ENCODE measurements around the gene IYD. TPM values are rescaled to one million over a fixed set of nuclear protein-coding genes. Genes with fewer than 3 reads are reported as not detected.

IYD gene
- total RNA-seq, 2 donors from 2014 or later = not detected

DNA sequence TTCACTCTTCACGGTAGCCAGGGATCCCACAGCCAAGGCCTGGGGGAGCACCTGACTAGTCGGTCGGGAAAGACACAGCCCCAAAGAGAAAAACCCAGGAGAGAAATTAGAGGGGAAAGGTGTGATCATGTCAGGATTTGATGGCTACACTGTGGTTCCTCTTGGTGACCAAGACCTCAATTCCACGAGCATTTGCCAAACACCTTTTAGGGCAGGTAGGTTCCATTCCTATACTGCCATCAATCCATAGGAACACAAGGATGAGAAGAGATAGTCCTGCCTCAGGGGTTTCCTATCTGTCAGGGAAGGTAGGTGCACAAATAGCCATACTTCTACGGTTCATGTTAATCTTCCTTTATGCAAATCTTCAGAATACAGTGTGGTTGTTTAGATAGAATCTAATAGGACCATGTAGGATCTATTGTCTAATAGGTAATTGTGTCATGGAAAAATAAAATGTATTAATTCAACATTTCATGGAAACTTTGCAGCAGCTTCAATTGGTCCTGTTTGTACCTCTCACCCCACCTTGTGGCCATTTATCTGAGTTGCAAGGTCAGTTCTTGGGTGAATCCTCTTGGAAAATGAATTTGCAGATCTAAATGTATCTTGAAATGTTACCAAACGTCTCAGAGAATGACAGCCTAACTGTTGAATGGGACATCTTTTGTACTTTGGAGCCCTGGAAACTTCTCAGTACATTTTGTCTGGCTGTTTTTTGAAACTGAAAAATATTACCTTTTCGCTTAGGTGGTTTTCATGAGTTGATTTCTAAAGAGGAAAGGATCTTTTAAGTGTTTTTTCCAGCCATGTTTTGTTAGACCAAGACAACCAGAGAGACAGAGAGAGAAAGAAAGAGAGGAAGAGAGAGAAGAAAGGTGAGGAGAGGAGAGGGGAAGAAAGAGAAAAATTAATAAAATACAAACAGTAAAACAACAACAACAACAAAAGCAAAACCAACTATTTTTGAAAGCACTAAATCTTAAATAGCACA is 33.7 kb upstream of the IYD start:
- ATAC-seq (no peak), DNase-seq (ENCODE audit: low spot score) (no peak)
- peaks cover 13 to 33% of the 10 kb centered on the region in 2 donors for H3K27me3 Mint-ChIP-seq
- no peak overlapping the region for H3K27ac Mint-ChIP-seq
- H3K9me3 Mint-ChIP-seq = no peaks in the 10 kb centered on the region
- H3K36me3 Mint-ChIP-seq = no peaks in the 10 kb centered on the region
- peaks cover 0 to 3% of the 10 kb centered on the region in 2 donors for H3K4me1 Mint-ChIP-seq (ENCODE audit: low read depth in 2 of 2)
- H3K4me3 Mint-ChIP-seq = no peak overlapping the region

DNA sequence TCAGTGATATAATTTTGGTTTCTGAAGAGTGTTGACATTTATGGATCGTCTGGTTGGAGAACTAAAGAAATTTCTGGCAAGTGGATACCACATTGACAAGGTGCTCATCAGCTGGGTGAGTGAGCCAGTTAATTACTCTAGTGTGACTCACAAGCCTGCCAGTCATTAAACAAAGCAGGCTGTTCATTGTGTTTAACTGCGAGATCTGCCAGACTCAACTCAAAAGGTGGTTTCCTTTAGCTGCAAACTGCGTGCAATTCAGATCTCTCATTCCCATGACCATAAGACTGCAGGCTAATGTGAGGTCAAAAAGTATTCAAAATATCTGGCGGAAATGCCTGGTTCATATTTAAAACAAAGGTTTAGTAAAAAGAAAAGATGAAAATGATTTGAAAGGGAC is 32.5 kb upstream of the IYD start:
- Mint-ChIP-seq H3K36me3 (no peaks in the 10 kb centered on the region), H3K27me3 (peaks cover 13 to 41% of the 10 kb centered on the region in 2 donors), H3K4me1 (ENCODE audit: low read depth in 2 of 2) (peaks cover 0 to 3% of the 10 kb centered on the region in 2 donors), H3K9me3 (no peaks in the 10 kb centered on the region), H3K27ac (no peak overlapping the region), H3K4me3 (no peak overlapping the region)
- ATAC-seq = peak in 1 of 2 donors; percentile 48
- DNase-seq (ENCODE audit: low spot score) = no peak

DNA sequence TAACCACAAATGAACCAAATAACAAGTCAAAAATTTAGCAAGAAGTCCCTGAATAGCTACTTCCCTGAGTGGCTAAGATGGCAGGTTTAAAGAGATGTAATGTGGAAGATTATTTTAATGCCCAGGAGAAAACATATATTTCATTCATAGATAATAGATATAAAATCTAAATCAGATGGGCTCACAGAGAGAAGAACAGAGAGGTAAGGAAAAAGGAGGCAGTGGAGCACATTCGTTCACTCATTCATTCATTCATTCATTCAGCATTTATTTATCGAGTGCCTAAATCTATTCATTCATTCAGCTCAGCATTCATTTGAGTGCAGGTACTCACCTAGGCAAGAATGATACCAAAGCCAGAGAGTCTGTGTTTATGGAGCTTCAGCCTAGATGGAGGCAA is 32.1 kb upstream of the IYD start:
- H3K4me1 Mint-ChIP-seq (ENCODE audit: low read depth in 2 of 2) = peaks cover 0 to 3% of the 10 kb centered on the region in 2 donors
- ATAC-seq (no peak), DNase-seq (ENCODE audit: low spot score) (no peak)
- no peak overlapping the region for H3K4me3 Mint-ChIP-seq
- no peak overlapping the region for H3K27ac Mint-ChIP-seq
- no peaks in the 10 kb centered on the region for H3K36me3 Mint-ChIP-seq
- peaks cover 13 to 42% of the 10 kb centered on the region in 2 donors for H3K27me3 Mint-ChIP-seq
- H3K9me3 Mint-ChIP-seq = no peaks in the 10 kb centered on the region

DNA sequence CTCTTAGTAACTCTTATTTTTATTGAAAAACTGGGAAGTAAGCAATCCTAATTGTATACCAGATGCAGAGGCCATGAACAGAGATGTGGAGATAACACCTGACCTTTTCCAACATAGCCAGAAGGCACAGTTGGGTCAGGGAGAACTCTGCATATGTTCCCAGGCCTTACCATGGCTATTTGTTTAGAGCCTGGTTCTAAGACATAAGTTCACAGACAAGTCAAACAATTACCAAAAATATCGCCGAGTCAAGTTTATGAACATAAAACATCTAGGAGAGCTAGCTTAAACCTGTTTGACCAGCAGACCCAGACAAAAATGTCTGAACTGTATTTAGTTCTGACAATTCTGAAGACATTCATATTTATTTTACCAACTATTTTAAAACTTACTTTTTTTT is 26.7 kb upstream of the IYD start:
- ATAC-seq = no peak
- no peak for DNase-seq (ENCODE audit: low spot score)
- Mint-ChIP-seq H3K4me3 (no peak overlapping the region), H3K4me1 (ENCODE audit: low read depth in 2 of 2) (no peaks in the 10 kb centered on the region), H3K27ac (no peak overlapping the region), H3K27me3 (peaks cover 5 to 9% of the 10 kb centered on the region in 2 donors), H3K9me3 (no peaks in the 10 kb centered on the region), H3K36me3 (no peaks in the 10 kb centered on the region)

DNA sequence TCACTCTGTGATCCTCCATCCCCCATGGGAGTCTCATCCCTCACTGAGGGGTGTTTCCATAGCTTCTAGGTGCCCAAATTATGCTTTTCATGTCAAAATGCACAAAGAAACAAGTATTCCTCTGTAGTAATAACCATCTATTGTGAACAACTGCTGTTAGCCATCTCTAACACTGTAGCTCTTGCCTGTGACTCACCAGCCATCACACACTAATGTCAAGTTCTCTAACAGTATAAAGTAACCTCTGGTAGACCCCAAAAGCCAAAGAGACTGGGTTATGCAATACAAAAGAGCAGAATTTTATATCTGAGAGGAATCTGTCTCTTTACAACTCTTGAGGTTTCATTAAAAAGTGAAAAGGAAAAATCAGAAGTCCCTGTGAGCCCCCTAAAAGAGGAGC is 25.4 kb upstream of the IYD start:
- ATAC-seq (no peak), DNase-seq (ENCODE audit: low spot score) (no peak)
- no peaks in the 10 kb centered on the region for H3K9me3 Mint-ChIP-seq
- peaks cover 6 to 9% of the 10 kb centered on the region in 2 donors for H3K27me3 Mint-ChIP-seq
- no peaks in the 10 kb centered on the region for H3K36me3 Mint-ChIP-seq
- H3K4me1 Mint-ChIP-seq (ENCODE audit: low read depth in 2 of 2) = no peaks in the 10 kb centered on the region
- no peak overlapping the region for H3K4me3 Mint-ChIP-seq
- no peak overlapping the region for H3K27ac Mint-ChIP-seq

DNA sequence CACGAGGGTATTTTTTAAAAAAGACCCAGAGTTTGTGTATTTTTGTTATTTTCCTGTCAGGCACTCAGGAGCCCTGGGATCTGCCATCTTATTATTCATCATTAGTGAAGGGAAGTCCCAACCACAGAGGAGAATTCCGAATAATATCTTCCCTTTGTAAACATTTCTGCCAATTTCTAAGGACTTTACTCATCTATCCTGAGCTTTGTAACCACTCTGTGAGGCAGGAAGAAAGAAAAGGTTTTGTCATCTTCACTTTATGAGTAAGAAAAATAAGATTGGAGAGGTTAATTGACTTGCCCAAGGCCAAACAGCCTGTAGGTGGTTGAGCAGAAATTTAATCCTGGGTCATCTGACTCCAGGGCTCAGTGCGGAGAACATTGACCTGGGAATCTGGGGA is 23.0 kb upstream of the IYD start:
- no peaks in the 10 kb centered on the region for H3K9me3 Mint-ChIP-seq
- H3K27me3 Mint-ChIP-seq = peaks cover 3 to 6% of the 10 kb centered on the region in 2 donors
- no peak overlapping the region for H3K27ac Mint-ChIP-seq
- no peaks in the 10 kb centered on the region for H3K4me1 Mint-ChIP-seq (ENCODE audit: low read depth in 2 of 2)
- H3K36me3 Mint-ChIP-seq = no peaks in the 10 kb centered on the region
- no peak for ATAC-seq
- DNase-seq (ENCODE audit: low spot score) = no peak
- H3K4me3 Mint-ChIP-seq = no peak overlapping the region

DNA sequence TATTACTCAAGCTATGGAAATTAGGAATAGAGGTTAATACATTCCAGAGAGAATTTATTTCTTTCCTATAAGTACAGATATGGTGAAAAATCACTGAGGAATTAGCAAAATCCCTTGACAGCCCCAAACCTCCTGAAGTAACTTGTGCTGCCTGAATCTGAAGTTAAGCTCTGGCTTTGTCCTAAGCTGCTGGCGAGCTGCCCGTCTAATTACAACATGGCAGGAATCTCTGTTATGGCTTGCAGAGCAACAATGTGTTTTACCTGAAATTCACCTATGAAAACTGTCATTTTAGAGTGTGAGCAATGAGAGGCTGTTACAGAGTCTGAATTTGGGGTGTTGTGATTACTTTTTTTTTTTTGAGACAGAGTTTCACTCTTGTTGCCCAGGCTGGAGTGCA is 22.5 kb upstream of the IYD start:
- Mint-ChIP-seq H3K4me3 (no peak overlapping the region), H3K27me3 (peaks cover 0 to 3% of the 10 kb centered on the region in 2 donors), H3K36me3 (no peaks in the 10 kb centered on the region), H3K4me1 (ENCODE audit: low read depth in 2 of 2) (no peaks in the 10 kb centered on the region), H3K9me3 (no peaks in the 10 kb centered on the region), H3K27ac (no peak overlapping the region)
- ATAC-seq (no peak), DNase-seq (ENCODE audit: low spot score) (no peak)

DNA sequence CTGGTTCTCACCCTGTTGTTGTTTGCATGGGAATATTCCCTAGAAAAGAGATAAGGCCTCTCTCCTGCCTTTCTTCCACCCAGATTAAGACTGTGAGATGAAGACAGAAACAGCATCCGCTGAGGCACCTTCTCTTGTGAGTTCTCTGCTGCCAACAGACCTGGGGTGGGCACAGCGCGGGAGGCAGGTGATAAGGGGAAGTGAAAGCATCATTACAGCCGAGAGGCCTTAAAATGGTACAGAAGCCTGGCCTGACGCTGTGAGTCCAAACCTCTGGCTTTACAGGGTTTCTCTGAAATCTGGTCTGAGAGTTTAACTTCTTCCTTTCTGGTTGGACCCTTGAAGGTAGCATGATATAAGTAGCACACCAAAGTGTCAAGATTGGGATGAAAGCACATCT is 21.0 kb upstream of the IYD start:
- no peaks in the 10 kb centered on the region for H3K4me1 Mint-ChIP-seq (ENCODE audit: low read depth in 2 of 2)
- no peak overlapping the region for H3K27ac Mint-ChIP-seq
- peaks cover 3 to 4% of the 10 kb centered on the region in 2 donors for H3K27me3 Mint-ChIP-seq
- H3K9me3 Mint-ChIP-seq = no peaks in the 10 kb centered on the region
- ATAC-seq (no peak), DNase-seq (ENCODE audit: low spot score) (no peak)
- H3K4me3 Mint-ChIP-seq = no peak overlapping the region
- H3K36me3 Mint-ChIP-seq = no peaks in the 10 kb centered on the region

DNA sequence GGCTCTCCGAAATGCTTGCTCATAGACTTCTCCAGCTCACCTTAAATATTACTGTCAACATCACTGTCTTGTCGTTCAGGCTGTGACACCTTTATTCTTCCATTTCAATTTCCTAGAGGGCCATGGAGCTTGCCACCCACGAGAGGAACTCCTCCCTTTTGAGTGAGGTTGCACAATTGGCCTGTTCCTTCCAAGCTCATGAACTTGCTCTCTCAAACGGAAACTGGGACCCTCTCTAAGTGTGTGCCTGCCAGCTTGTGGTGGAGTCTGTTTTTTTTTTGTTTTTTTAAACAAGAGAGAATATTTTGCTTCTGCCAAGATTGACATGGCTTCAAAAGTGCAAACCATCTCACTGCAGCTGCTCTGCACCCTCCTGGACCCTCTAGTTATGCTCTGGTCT is 19.3 kb upstream of the IYD start:
- peaks cover 3 to 7% of the 10 kb centered on the region in 2 donors for H3K27me3 Mint-ChIP-seq
- H3K4me1 Mint-ChIP-seq (ENCODE audit: low read depth in 2 of 2) = no peaks in the 10 kb centered on the region
- DNase-seq (ENCODE audit: low spot score) (no peak), ATAC-seq (no peak)
- no peak overlapping the region for H3K27ac Mint-ChIP-seq
- H3K36me3 Mint-ChIP-seq = no peaks in the 10 kb centered on the region
- H3K9me3 Mint-ChIP-seq = no peaks in the 10 kb centered on the region
- H3K4me3 Mint-ChIP-seq = no peak overlapping the region

DNA sequence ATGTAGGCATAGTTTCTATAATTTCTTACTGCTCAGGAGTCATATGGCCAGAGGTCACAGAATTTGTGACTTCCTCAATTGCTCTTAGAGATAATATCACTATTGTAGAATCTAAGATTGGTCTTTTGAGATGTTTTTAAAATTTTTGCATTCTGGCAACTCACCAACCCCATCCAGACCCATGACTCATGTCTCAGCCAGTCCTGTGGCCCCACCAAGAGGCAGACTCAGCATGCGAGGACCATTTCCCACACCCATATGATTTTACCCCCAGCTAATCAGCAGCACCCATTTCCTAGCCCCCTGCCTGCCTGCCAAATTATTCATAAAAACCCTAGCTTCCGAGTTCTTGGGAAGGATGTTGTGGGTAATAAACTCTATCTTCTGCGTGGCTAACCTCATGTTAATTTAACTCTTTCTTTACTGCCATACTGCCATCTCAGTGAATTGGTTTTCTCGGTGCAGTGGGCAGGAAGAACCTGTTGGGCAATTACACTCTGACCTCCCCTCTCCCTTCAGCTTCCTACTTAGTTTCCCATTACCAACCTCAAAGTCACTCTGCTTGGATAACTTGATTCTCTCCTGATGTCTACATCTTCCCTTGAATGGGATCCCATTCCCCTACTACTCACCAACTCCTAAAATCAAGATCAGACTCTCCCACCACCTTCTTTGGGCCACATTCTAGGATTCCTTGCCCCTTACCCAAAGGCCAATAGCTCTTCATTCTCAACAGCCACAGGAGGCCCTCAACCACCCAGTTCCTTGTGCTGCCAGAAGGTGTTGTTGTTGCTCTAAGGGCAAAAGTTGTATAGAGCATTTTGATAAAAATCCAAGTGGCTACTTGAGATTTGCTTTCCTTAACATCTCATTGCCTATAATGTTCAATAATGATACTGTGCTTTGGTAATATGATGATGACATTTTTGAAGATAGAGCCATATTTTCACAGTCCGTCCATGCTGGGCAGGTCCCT is 16.2 kb upstream of the IYD start:
- no peaks in the 10 kb centered on the region for H3K36me3 Mint-ChIP-seq
- no peaks in the 10 kb centered on the region for H3K4me1 Mint-ChIP-seq (ENCODE audit: low read depth in 2 of 2)
- peaks cover 2 to 7% of the 10 kb centered on the region in 2 donors for H3K27me3 Mint-ChIP-seq
- H3K4me3 Mint-ChIP-seq = no peak overlapping the region
- H3K9me3 Mint-ChIP-seq = no peaks in the 10 kb centered on the region
- H3K27ac Mint-ChIP-seq = no peak overlapping the region
- DNase-seq (ENCODE audit: low spot score) (no peak), ATAC-seq (no peak)

DNA sequence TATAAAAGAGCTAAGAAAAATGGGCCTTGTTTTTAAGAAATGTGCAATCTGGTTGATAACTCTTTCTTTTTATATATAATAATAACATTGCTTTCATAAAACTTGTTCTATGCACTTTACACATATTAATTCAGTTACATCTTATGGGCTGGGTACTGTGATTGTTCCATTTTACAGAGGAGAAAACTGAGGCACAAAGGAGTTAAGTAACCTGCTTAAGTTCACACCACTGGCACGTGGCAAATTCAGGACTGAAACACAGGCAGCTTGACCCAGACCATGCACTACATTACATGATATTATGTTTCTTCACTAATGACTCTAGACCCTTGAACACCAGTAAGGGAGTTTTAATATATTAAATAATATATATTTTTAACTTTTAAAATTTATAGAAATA is 15.4 kb upstream of the IYD start:
- ATAC-seq (no peak), DNase-seq (ENCODE audit: low spot score) (no peak)
- Mint-ChIP-seq H3K4me1 (ENCODE audit: low read depth in 2 of 2) (no peaks in the 10 kb centered on the region), H3K27me3 (peaks cover 2 to 7% of the 10 kb centered on the region in 2 donors), H3K36me3 (no peaks in the 10 kb centered on the region), H3K9me3 (no peaks in the 10 kb centered on the region), H3K27ac (no peak overlapping the region), H3K4me3 (no peak overlapping the region)

DNA sequence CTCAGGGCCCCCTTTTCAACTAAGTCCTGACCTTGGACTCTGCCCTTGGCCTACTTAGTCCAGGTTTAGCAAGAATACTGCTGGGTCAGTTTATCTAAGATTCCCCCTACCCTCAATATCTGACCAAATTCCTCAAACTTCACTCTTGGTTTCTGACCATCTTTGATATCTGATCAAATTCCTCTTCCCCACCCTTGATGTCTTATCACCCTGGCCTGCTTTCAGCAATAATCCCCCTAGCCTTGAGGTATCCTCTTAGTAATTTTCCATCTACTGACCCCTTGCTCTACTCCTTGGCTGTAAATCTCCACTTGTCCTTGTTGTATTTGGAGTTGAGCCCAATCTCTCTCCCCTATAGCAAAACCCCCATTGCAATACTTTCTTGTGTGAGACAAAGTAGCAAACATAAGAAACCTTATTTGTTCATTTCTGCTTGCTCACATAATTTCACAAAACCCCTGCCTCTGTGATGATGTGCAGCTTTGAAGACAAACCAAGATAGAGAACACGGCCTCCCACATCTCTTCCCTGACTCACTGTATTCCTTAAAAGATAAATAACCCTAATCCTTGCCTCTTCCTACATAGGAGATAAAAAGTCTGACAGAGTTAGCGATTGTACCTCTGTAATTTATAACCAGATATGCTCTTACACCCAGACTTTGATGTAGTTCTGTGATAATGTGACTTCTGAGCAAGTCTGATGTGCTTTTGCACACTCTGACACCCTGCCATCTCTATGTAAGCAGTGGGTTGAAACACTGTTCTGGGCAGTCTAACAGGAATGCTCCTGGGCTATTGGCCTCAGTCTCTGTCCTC is 13.8 kb upstream of the IYD start:
- H3K27ac Mint-ChIP-seq = no peak overlapping the region

DNA sequence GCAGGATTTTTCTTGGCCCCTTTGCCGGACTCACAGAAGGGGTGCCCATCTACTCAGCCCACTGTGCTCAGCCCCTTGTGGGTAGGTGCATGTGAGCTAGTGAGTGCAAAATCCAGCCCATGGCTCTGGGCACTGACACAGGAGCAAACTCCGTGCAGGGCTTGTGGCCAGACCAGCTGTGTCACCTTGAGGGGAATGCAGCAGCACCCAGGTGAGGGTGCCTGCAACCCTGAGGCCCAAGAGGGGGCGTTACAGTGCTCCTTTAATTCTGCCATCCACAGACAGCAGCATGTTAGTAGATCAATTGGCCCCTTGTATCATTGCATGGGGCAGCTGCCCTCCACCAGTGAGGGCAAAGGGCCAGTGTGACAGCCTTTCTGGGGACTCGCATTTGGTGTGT is 12.9 kb upstream of the IYD start:
- Mint-ChIP-seq H3K27me3 (peaks cover 2 to 14% of the 10 kb centered on the region in 2 donors), H3K9me3 (no peaks in the 10 kb centered on the region), H3K36me3 (no peaks in the 10 kb centered on the region), H3K27ac (no peak overlapping the region), H3K4me3 (no peak overlapping the region), H3K4me1 (ENCODE audit: low read depth in 2 of 2) (no peaks in the 10 kb centered on the region)
- DNase-seq (ENCODE audit: low spot score) = no peak
- peak in 1 of 2 donors; percentile 48 for ATAC-seq

More for the DNA sequence above, 13.8 kb upstream of the IYD start:
- Mint-ChIP-seq H3K9me3 (no peaks in the 10 kb centered on the region), H3K4me3 (no peak overlapping the region), H3K4me1 (ENCODE audit: low read depth in 2 of 2) (no peaks in the 10 kb centered on the region), H3K27me3 (peaks cover 2 to 7% of the 10 kb centered on the region in 2 donors), H3K36me3 (no peaks in the 10 kb centered on the region)
- ATAC-seq (no peak), DNase-seq (ENCODE audit: low spot score) (no peak)

All from natural killer cell treated with Interleukin-12 subunit alpha and Interleukin-12 subunit beta and Interleukin-15 and Interleukin-18, amount 100 ng/mL, for 72 hours (primary cell).